Right atrium auricular region (tissue), 2 donors: ENCODE data around the gene UNG. TPM values are rescaled to one million over a fixed set of nuclear protein-coding genes. Genes with fewer than 3 reads are reported as not detected.

Experiments used
- DNase-seq: peaks from one replicate; pipeline ENCODE4 v3.0.0-alpha.2; 2019; ENCODE audit warnings: low spot score
- H3K27ac ChIP-seq, 2 donors: fragments of 200-600 bp; sonication (generic); 1 replicate in 1 of 2; 2 replicates in 1 of 2; pipeline ENCODE4 v1.5.1; 2016 to 2019
- H3K27me3 ChIP-seq, 2 donors: fragments of 200-600 bp; sonication (generic); one replicate each; pipeline versions ENCODE4 v1.5.1 to v1.6.0; 2017 to 2019
- H3K36me3 ChIP-seq: fragments of 200-600 bp; sonication (generic); one replicate; pipeline ENCODE4 v1.5.1; 2016
- H3K4me1 ChIP-seq, 2 donors: fragments of 200-600 bp; sonication (generic); one replicate each; pipeline versions ENCODE4 v1.5.1 to v1.6.0; 2017 to 2019
- H3K4me3 ChIP-seq, 2 donors: fragments of 200-600 bp; sonication (generic); 1 replicate in 1 of 2; 2 replicates in 1 of 2; pipeline ENCODE4 v1.5.1; 2017 to 2019; ENCODE audit warnings: mild to moderate bottlenecking in 1 of 2, moderate library complexity in 1 of 2
- H3K9me3 ChIP-seq, 2 donors: fragments of 200-600 bp; sonication (generic); one replicate each; pipeline ENCODE4 v1.5.1; 2019
- total RNA-seq, 2 donors: library from RNA; depleted of rRNA; stranded (reverse); fragments of >200 nt; gene quantifications; one replicate each; pipeline ENCODE4 v1.1.0, GENCODE V29; 2016
- TF ChIP-seq, protein P1 (sequence below), 2 donors: fragments of 200-600 bp; sonication (generic); IDR thresholded peaks; one replicate each; pipeline ENCODE4 v1.5.1; 2019; ENCODE audit warnings: antibody characterized with exemption in 2 of 2

Gene UNG
- total RNA-seq, 2 donors from 2014 or later = 10.2 to 12.1 TPM

DNA sequence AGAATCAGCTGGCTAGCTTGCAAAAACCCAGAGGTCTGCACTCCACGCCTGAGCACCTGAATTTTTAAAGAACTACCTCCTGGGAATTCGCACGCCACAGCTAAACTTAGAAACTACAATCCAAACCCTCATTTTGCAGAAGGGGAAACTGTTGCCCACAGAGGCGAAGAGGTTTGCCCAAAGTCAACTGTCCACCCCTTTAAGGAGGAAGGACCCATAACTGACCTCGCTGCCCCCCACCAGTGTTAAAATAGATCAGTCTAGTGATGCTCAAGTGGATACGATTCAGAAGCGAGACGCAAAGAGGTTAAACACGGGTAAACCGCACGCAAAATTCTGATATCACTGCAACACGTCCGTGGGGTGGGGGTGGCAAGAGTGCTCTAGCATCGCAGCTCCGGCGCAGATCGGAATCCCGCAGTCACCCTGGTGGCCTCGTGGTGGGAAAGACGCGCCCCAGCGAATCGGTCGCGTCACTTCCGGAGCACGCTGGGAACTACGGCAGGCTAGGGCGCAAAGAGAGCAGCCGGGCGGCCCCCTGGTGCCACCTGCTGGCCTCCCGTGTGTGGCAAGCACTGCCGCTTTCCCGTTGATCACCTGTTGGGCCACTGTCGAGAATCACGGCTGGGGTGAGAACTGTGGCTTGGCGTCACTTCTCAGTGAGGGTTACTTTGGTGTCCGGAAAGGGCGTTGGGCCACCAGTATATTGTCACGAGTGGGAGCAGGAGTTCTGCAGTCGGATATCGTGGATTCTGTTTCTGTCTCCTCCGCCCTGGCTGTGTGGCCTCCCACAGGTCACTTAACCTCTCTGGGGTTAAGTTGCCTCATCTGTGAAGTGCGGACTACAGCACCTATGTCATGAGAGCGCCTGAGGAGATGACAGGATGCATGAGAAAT lies 4.1 kb upstream of the UNG start, which contains the start of gene ALKBH2:
ALKBH2 (minus strand) TSS at position 451 of the 897 bp plus-strand sequence. CDS start 686 bp downstream, outside the sequence.
- Histone ChIP-seq H3K9me3 (no peaks in the 10 kb centered on the region), H3K4me1 (peaks cover 0 to 24% of the 10 kb centered on the region in 2 donors), H3K36me3 (peaks cover 10% of the 10 kb centered on the region), H3K27me3 (no peaks in the 10 kb centered on the region), H3K4me3 (peak within 1 kb of the TSS; percentile 47 to 50), H3K27ac (peak within 1 kb of the TSS; percentile 49 to 75)
- DNase-seq = peak; percentile 94
- TF ChIP-seq, protein P1, sequence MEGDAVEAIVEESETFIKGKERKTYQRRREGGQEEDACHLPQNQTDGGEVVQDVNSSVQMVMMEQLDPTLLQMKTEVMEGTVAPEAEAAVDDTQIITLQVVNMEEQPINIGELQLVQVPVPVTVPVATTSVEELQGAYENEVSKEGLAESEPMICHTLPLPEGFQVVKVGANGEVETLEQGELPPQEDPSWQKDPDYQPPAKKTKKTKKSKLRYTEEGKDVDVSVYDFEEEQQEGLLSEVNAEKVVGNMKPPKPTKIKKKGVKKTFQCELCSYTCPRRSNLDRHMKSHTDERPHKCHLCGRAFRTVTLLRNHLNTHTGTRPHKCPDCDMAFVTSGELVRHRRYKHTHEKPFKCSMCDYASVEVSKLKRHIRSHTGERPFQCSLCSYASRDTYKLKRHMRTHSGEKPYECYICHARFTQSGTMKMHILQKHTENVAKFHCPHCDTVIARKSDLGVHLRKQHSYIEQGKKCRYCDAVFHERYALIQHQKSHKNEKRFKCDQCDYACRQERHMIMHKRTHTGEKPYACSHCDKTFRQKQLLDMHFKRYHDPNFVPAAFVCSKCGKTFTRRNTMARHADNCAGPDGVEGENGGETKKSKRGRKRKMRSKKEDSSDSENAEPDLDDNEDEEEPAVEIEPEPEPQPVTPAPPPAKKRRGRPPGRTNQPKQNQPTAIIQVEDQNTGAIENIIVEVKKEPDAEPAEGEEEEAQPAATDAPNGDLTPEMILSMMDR (IDR thresholded peaks at IDR 0.05) = peak; percentile 93 to 99

GRCh38 chr12:109097140-109097434 lies 310 bp upstream of the UNG start:
- Histone ChIP-seq H3K27me3 (no peaks in the 10 kb centered on the region), H3K9me3 (no peaks in the 10 kb centered on the region), H3K36me3 (no peaks in the 10 kb centered on the region), H3K27ac (no peak overlapping the region), H3K4me3 (peak overlapping the region in 1 of 2 donors; percentile 77), H3K4me1 (peaks cover 0 to 32% of the 10 kb centered on the region in 2 donors)
- no peak for DNase-seq
- TF ChIP-seq, protein P1 (IDR thresholded peaks at IDR 0.05) = no peak

- TF ChIP-seq, protein P1 (IDR thresholded peaks at IDR 0.05) = no peak
- DNase-seq = no peak
- no peaks in the 10 kb centered on the region for H3K9me3 ChIP-seq
- no peaks in the 10 kb centered on the region for H3K27me3 ChIP-seq
- H3K4me3 ChIP-seq = peak overlapping the region; percentile 55 to 77
- H3K27ac ChIP-seq = peak overlapping the region; percentile 80 to 84
- peaks cover 0 to 22% of the 10 kb centered on the region in 2 donors for H3K4me1 ChIP-seq
- H3K36me3 ChIP-seq = peaks cover 6% of the 10 kb centered on the region
Measured at GRCh38 chr12:109098183-109098604, 797 bp downstream of the UNG start.

DNA sequence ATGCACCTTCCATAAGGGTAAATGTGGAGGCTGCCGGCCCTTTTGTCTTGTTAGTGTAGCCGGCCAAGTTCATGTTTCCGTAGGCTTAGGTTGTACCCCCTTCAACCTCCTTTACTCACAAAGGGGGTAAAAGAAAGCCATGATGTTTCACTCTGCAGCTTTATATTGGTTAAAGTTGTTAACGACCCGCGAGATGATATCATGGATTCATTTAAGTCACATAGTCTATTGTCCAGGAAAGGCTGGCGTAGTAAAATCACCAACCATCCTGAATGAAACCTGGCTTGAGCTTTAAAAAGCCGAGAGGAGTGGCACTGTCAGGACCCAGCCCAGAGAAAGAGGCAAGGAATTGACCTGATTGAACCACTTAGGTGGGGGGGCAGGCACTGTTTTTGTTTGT lies 1.3 kb downstream of the UNG start:
- H3K27ac ChIP-seq = peak overlapping the region; percentile 80 to 84
- no peaks in the 10 kb centered on the region for H3K27me3 ChIP-seq
- H3K4me1 ChIP-seq = peaks cover 0 to 20% of the 10 kb centered on the region in 2 donors
- peak overlapping the region; percentile 55 to 77 for H3K4me3 ChIP-seq
- no peaks in the 10 kb centered on the region for H3K9me3 ChIP-seq
- H3K36me3 ChIP-seq = peaks cover 11% of the 10 kb centered on the region
- DNase-seq = no peak
- TF ChIP-seq, protein P1 (IDR thresholded peaks at IDR 0.05) = no peak

DNA sequence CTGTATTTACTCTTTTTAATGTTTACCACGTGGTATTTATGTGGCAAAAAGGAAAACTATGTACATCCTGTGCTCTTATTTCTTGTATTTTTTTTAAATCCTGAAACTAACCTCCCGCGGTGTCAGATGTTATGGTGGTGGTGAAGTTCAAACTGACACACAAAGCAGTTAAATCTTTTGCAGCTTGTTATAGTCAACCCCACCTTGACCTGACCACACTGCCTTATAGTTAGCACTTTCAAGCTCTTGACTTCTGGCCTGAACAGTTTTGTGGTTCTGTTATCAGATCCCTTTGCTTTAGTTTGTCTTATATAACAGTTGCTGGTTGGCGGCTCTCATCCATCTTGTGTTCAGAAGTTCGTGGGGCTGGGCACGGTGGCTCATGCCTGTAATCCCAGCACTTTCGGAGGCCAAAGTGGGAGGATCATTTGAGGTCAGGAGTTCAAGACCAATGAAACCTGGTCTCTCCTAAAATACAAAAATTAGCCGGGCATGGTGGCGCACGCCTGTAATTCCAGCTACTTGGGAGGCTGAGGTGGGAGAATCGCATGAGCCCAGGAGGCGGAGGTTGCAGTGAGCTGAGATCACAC lies 2.1 kb downstream of the UNG start:
- peak overlapping the region; percentile 80 to 84 for H3K27ac ChIP-seq
- no peaks in the 10 kb centered on the region for H3K27me3 ChIP-seq
- no peak for DNase-seq
- H3K4me3 ChIP-seq = no peak overlapping the region
- H3K9me3 ChIP-seq = no peaks in the 10 kb centered on the region
- TF ChIP-seq, protein P1 (IDR thresholded peaks at IDR 0.05) = no peak
- peaks cover 0 to 18% of the 10 kb centered on the region in 2 donors for H3K4me1 ChIP-seq
- H3K36me3 ChIP-seq = peaks cover 20% of the 10 kb centered on the region
